Right atrium auricular region (tissue), 2 donors: ENCODE results near the gene RASSF4. TPM values are rescaled to one million over a fixed set of nuclear protein-coding genes. Genes with fewer than 3 reads are reported as not detected.

Experiments used
- DNase-seq: peaks from one replicate; pipeline ENCODE4 v3.0.0-alpha.2; 2019; ENCODE audit warnings: low spot score
- H3K27ac ChIP-seq, 2 donors: fragments of 200-600 bp; sonication (generic); 1 replicate in 1 of 2; 2 replicates in 1 of 2; pipeline ENCODE4 v1.5.1; 2016 to 2019
- H3K27me3 ChIP-seq, 2 donors: fragments of 200-600 bp; sonication (generic); one replicate each; pipeline versions ENCODE4 v1.5.1 to v1.6.0; 2017 to 2019
- H3K36me3 ChIP-seq: fragments of 200-600 bp; sonication (generic); one replicate; pipeline ENCODE4 v1.5.1; 2016
- H3K4me1 ChIP-seq, 2 donors: fragments of 200-600 bp; sonication (generic); one replicate each; pipeline versions ENCODE4 v1.5.1 to v1.6.0; 2017 to 2019
- H3K4me3 ChIP-seq, 2 donors: fragments of 200-600 bp; sonication (generic); 1 replicate in 1 of 2; 2 replicates in 1 of 2; pipeline ENCODE4 v1.5.1; 2017 to 2019; ENCODE audit warnings: mild to moderate bottlenecking in 1 of 2, moderate library complexity in 1 of 2
- H3K9me3 ChIP-seq, 2 donors: fragments of 200-600 bp; sonication (generic); one replicate each; pipeline ENCODE4 v1.5.1; 2019
- CTCF ChIP-seq, 2 donors: fragments of 200-600 bp; sonication (generic); IDR thresholded peaks; one replicate each; pipeline ENCODE4 v1.5.1; 2019; ENCODE audit warnings: antibody characterized with exemption in 2 of 2
- total RNA-seq, 2 donors: library from RNA; depleted of rRNA; stranded (reverse); fragments of >200 nt; gene quantifications; one replicate each; pipeline ENCODE4 v1.1.0, GENCODE V29; 2016

The RASSF4 gene
- total RNA-seq, 2 donors from 2014 or later = 43.3 to 43.4 TPM

GRCh38 chr10:44963772-44964633 lies 4.4 kb downstream of the RASSF4 start:
- Histone ChIP-seq H3K36me3 (no peaks in the 10 kb centered on the region), H3K27me3 (no peaks in the 10 kb centered on the region), H3K4me1 (peaks cover 0 to 86% of the 10 kb centered on the region in 2 donors), H3K4me3 (peak overlapping the region; percentile 8 to 69), H3K27ac (peak overlapping the region; percentile 94 to 96), H3K9me3 (no peaks in the 10 kb centered on the region)
- peak; percentile 79 for DNase-seq
- no peak for TF ChIP-seq CTCF (IDR thresholded peaks at IDR 0.05)

DNA sequence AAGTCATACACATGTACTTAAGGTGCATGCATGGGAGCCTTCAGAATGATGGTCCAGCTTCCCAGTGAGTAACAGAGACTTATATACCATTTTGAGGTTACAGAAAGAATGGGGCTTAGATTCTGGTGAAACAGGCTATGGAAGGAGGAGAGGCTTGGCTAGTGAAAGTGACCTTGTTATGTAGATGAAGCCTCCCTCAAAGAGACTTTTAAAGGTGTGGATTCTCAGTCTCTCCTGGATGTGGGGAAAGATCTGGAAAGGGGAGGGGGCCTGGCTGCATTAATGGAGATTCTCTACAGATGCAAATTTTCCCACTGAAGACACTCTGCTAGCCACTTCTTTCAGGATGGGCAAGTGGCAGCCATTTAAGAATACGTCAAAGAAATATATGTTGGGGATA lies 5.5 kb downstream of the RASSF4 start:
- DNase-seq = peak; percentile 16

DNA sequence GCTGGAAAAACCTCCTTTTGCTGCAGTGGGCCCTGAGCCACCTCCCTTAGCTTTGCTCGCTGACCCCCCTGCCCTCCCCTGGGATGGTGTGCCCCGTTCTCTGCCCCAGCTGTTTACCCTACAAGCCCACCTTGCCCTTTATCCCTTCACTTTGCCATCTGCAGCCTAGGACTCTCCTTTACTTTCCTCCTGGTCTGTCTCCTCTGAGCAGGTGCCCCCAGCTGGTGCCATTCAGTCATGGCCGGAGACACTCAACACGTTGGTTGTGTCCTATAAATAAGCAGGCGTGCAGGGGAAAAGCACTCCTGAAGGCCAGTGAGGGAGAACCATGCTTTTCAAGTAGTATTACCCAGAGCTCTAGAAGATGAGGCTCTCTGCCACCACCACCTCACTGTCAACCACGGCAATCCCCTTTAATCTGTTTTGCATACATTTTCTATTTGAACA lies 6.1 kb downstream of the RASSF4 start:
- Histone ChIP-seq H3K9me3 (no peaks in the 10 kb centered on the region), H3K27ac (peak overlapping the region; percentile 94 to 96), H3K4me3 (no peak overlapping the region), H3K4me1 (peaks cover 0 to 94% of the 10 kb centered on the region in 2 donors), H3K36me3 (peaks cover 13% of the 10 kb centered on the region), H3K27me3 (no peaks in the 10 kb centered on the region)
- peak in 1 of 2 donors; percentile 26 for TF ChIP-seq CTCF (IDR thresholded peaks at IDR 0.05)
- peak; percentile 59 for DNase-seq

More for the DNA sequence above, 5.5 kb downstream of the RASSF4 start:
- Histone ChIP-seq H3K36me3 (peaks cover 7% of the 10 kb centered on the region), H3K4me1 (peaks cover 0 to 92% of the 10 kb centered on the region in 2 donors), H3K9me3 (no peaks in the 10 kb centered on the region), H3K27ac (peak overlapping the region; percentile 94 to 96), H3K4me3 (no peak overlapping the region), H3K27me3 (no peaks in the 10 kb centered on the region)
- no peak for TF ChIP-seq CTCF (IDR thresholded peaks at IDR 0.05)

DNA sequence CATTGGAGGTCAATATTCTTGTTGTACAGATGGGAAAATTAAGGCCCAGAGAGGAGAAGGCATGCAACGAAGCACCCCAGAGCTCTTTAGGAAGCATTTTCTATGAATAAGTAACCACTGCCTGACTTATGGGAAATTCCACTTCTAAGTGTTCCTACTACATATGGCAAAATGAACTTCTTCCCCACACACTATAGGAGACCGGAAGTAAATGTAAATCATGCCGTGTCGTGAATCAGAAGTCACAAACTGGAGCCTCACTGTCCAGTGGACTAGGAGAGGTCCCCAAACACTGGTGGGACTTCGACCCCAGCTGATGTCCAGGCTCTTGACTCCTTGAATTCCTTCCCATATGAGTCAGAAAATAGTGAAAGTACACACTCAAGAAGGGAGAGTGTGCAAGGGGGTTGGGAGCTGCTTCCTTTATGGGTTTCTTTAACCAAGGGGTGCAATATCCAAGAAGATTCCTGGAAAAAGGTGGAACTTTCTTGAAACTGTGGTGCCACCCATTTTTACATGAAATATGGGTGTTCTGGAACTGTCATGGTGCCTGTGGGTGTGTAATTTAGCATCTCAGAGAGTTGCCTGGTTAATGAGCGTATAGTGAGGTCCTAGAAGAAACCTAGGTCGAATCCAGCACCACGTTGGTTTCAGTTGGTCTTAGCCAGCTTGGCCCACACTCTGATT lies 6.7 kb downstream of the RASSF4 start:
- Histone ChIP-seq H3K27ac (peak overlapping the region; percentile 94 to 96), H3K27me3 (no peaks in the 10 kb centered on the region), H3K4me3 (no peak overlapping the region), H3K9me3 (no peaks in the 10 kb centered on the region), H3K4me1 (peaks cover 0 to 91% of the 10 kb centered on the region in 2 donors), H3K36me3 (peaks cover 19% of the 10 kb centered on the region)
- no peak for TF ChIP-seq CTCF (IDR thresholded peaks at IDR 0.05)
- peak; percentile 50 for DNase-seq

DNA sequence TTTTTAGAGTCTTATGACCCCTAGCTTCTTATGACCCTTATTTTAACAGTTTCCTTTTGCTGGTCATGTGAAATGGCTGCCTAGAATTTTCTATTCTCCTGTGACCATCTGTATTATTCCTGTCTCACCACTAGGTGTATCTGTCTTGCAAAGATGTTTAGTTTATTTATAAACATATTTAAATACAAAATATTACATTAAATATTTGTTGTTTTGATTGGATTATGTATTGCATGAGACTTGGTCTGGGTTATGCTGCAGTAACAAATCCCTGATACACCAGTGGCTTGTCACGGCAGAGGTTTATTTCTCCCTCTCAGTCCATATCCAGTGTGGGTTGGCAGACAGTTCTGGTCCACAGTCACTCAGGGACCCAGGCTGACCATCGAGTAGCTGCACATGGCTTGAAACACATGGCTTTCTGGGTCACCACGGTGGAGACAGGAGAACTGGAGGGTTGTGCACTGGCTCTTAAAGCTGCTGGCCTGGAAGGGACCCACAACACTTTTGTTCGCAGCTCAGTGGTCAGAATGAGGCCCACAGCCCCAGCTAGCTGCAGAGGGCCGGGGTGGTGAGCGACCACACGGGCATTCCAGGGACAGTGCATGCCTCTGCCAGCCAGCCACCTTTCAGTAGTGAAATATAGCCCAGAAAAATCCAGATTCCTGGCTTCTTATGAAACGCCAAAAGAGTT lies 7.4 kb downstream of the RASSF4 start:
- Histone ChIP-seq H3K27me3 (no peaks in the 10 kb centered on the region), H3K36me3 (peaks cover 26% of the 10 kb centered on the region), H3K27ac (peak overlapping the region; percentile 94 to 96), H3K9me3 (no peaks in the 10 kb centered on the region), H3K4me3 (no peak overlapping the region), H3K4me1 (peaks cover 0 to 90% of the 10 kb centered on the region in 2 donors)
- peak; percentile 57 for DNase-seq
- TF ChIP-seq CTCF (IDR thresholded peaks at IDR 0.05) = peak; percentile 30 to 49
